HepG2 (cell line): ENCODE data around the gene COX4I2. TPM values are rescaled to one million over a fixed set of nuclear protein-coding genes. Genes with fewer than 3 reads are reported as not detected.
A peak's percentile ranks its signal among the peaks of the same experiment; 100 is the strongest.

ENCODE experiments used
- ATF1 ChIP-seq: IDR thresholded peaks from 2 replicates; pipeline ENCODE4 v1.6.1; 2016; ENCODE audit warnings: mild to moderate bottlenecking, control low read depth
- BCL3 ChIP-seq: sonication (generic); formaldehyde crosslinking; IDR thresholded peaks from 2 replicates; pipeline ENCODE4 v1.5.1; 2020; ENCODE audit warnings: mild to moderate bottlenecking, missing genetic modification reagents, moderate library complexity
- CCAR2 ChIP-seq: fragments of 200-400 bp; formaldehyde crosslinking; optimal IDR thresholded peaks from 2 replicates; pipeline ENCODE3; 2018; ENCODE audit warnings: low read depth, mild to moderate bottlenecking, low read length, moderate library complexity
- CHD2 ChIP-seq: IDR thresholded peaks from 2 replicates; pipeline ENCODE4 v1.6.1; 2011; ENCODE audit warnings: low read depth, low read length, improper control_type of control experiment
- E2F2 ChIP-seq: sonication (generic); formaldehyde crosslinking; IDR thresholded peaks from 2 replicates; pipeline ENCODE4 v1.4.0; 2020; ENCODE audit warnings: missing genetic modification reagents, borderline replicate concordance
- FOXP1 ChIP-seq, 2 experiments: fragments of 450-650 bp in 1 of 2; IDR thresholded peaks; 2 replicates each; pipeline ENCODE4 v1.6.1; 2017 to 2018; ENCODE audit warnings: antibody characterized with exemption in 1 of 2
- IKZF1 ChIP-seq: fragments of 450-650 bp; IDR thresholded peaks from 2 replicates; pipeline ENCODE4 v1.7.1; 2016
- KAT2B ChIP-seq: fragments of 150-350 bp; IDR thresholded peaks from 2 replicates; pipeline ENCODE4 v1.6.1; 2014; ENCODE audit warnings: low read depth, low read length, borderline replicate concordance
- KDM3A ChIP-seq: IDR thresholded peaks from 2 replicates; pipeline ENCODE4 v1.6.1; 2018; ENCODE audit warnings: low read depth, missing compliant biosample characterization
- KDM5A ChIP-seq: fragments of 200-600 bp; sonication (generic); IDR thresholded peaks from 2 replicates; pipeline ENCODE4 v1.7.0; 2018; ENCODE audit warnings: antibody characterized with exemption, mild to moderate bottlenecking, low read length, borderline replicate concordance
- MED8 ChIP-seq: sonication (generic); formaldehyde crosslinking; IDR thresholded peaks from 2 replicates; pipeline ENCODE4 v1.8.1; 2023; ENCODE audit warnings: mild to moderate bottlenecking, missing genetic modification reagents; ENCODE audit not compliant: insufficient replicate concordance
- MLX ChIP-seq: IDR thresholded peaks from 2 replicates; pipeline ENCODE4 v1.6.1; 2016
- NFE2 ChIP-seq: sonication (generic); formaldehyde crosslinking; IDR thresholded peaks from 2 replicates; pipeline ENCODE4 v1.4.0; 2020; ENCODE audit warnings: missing genetic modification reagents
- NR2F2 ChIP-seq: IDR thresholded peaks from 2 replicates; pipeline ENCODE4 v1.6.1; 2012; ENCODE audit warnings: low read depth, inconsistent platforms, borderline replicate concordance
- PAWR ChIP-seq: sonication (generic); formaldehyde crosslinking; IDR thresholded peaks from 2 replicates; pipeline ENCODE4 v1.4.0; 2020; ENCODE audit warnings: missing genetic modification reagents, mild to moderate bottlenecking, borderline replicate concordance
- RXRA ChIP-seq: sonication (generic); formaldehyde crosslinking; IDR thresholded peaks from 2 replicates; pipeline ENCODE4 v1.5.1; 2020; ENCODE audit warnings: missing genetic modification reagents
- SAP130 ChIP-seq: IDR thresholded peaks from 2 replicates; pipeline ENCODE4 v1.6.1; 2016; ENCODE audit warnings: low read depth
- ZBTB1 ChIP-seq: sonication (generic); formaldehyde crosslinking; IDR thresholded peaks from 2 replicates; pipeline ENCODE4 v1.4.0; 2020; ENCODE audit warnings: missing genetic modification reagents, borderline replicate concordance
- ZNF124 ChIP-seq: sonication (generic); formaldehyde crosslinking; IDR thresholded peaks from 2 replicates; pipeline ENCODE4 v1.4.0; 2020; ENCODE audit warnings: missing genetic modification reagents
- ZNF180 ChIP-seq: sonication (generic); formaldehyde crosslinking; IDR thresholded peaks from 2 replicates; pipeline ENCODE4 v1.4.0; 2020; ENCODE audit warnings: low read depth, missing genetic modification reagents, borderline replicate concordance
- ZNF260 ChIP-seq: sonication (generic); formaldehyde crosslinking; IDR thresholded peaks from 2 replicates; pipeline ENCODE4 v1.4.0; 2020; ENCODE audit warnings: missing genetic modification reagents, low read depth, mild to moderate bottlenecking, borderline replicate concordance
- ZNF317 ChIP-seq: sonication (generic); formaldehyde crosslinking; IDR thresholded peaks from 2 replicates; pipeline ENCODE4 v1.5.0; 2020; ENCODE audit warnings: mild to moderate bottlenecking, missing genetic modification reagents
- ZNF331 ChIP-seq: sonication (generic); formaldehyde crosslinking; IDR thresholded peaks from 2 replicates; pipeline ENCODE4 v1.4.0; 2020; ENCODE audit warnings: missing genetic modification reagents
- ZNF441 ChIP-seq: sonication (generic); formaldehyde crosslinking; IDR thresholded peaks from 2 replicates; pipeline ENCODE4 v1.7.0; 2021; ENCODE audit warnings: missing genetic modification reagents, borderline replicate concordance
- ZNF460 ChIP-seq: sonication (generic); formaldehyde crosslinking; IDR thresholded peaks from 2 replicates; pipeline ENCODE4 v1.5.1; 2020; ENCODE audit warnings: missing genetic modification reagents, mild to moderate bottlenecking, borderline replicate concordance
- ZNF605 ChIP-seq: sonication (generic); formaldehyde crosslinking; IDR thresholded peaks from 2 replicates; pipeline ENCODE4 v1.8.0; 2022; ENCODE audit warnings: mild to moderate bottlenecking, missing genetic modification reagents
- polyA plus RNA-seq, 8 experiments: library from polyadenylated mRNA; depleted of rRNA in 3 of 8; stranded (reverse) in 7 of 8; unstranded in 1 of 8; fragments of >200 nt; fragmentation: Illumina TruSeq in 4 of 8; extraction: Trizol in 4 of 8; gene quantifications; 2 replicates each; pipeline versions ENCODE4 v1.2.1 to v1.2.3, GENCODE V29; 2011 to 2016; ENCODE audit warnings: low read depth in 4 of 8, missing spikeins in 1 of 8, mixed read lengths in 1 of 8; ENCODE audit not compliant: insufficient read depth in 1 of 8
- total RNA-seq, 5 experiments: library from RNA; depleted of rRNA; stranded (reverse); fragments of >200 nt; fragmentation: Illumina TruSeq; extraction: Trizol; gene quantifications; 2 replicates each; pipeline ENCODE4 v1.2.3, GENCODE V29; 2016; ENCODE audit warnings: low read depth in 1 of 5
- TF ChIP-seq, protein P1 (sequence below): sonication (generic); formaldehyde crosslinking; IDR thresholded peaks from 2 replicates; pipeline ENCODE4 v1.4.0; 2020; ENCODE audit warnings: missing genetic modification reagents
- TF ChIP-seq, protein P2 (sequence below): sonication (generic); formaldehyde crosslinking; IDR thresholded peaks from 2 replicates; pipeline ENCODE4 v1.4.0; 2020; ENCODE audit warnings: low read depth, mild to moderate bottlenecking, missing genetic modification reagents

Gene COX4I2
- total and polyA plus RNA-seq, 2 of the 13 experiments (the other 11 are each of a cell fraction or from before 2014, with no cell fraction given), result 1.1 TPM; not detected in 1

GRCh38 chr20:31603822-31604566, 33.7 kb upstream of the COX4I2 start (continued):
- TF ChIP-seq, protein P1, sequence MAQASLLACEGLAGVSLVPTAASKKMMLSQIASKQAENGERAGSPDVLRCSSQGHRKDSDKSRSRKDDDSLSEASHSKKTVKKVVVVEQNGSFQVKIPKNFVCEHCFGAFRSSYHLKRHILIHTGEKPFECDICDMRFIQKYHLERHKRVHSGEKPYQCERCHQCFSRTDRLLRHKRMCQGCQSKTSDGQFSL (CRISPR knock-in tag), result peak; percentile 99
- TF ChIP-seq KDM5A (no peak), CHD2 (peak; percentile 45; the same call in 1 of the 2 replicates), NR2F2 (no peak), ZNF180 (CRISPR knock-in tag) (peak; percentile 76; the same call in 1 of the 2 replicates), ZNF124 (peak; percentile 68; the same call in 1 of the 2 replicates), ZNF317 (peak; percentile 90), ZNF260 (CRISPR knock-in tag) (no peak), ZNF441 (CRISPR knock-in tag) (0 out of 2 replicates have a peak, but pooled peaks have one; percentile 63), PAWR (CRISPR knock-in tag) (no peak), ZNF605 (peak; percentile 96), E2F2 (peak; percentile 95), IKZF1 (no peak), ATF1 (CRISPR knock-in tag) (peak; percentile 94), MED8 (CRISPR knock-in tag) (peak; percentile 99), ZNF331 (peak; percentile 96), CCAR2 (no peak), SAP130 (CRISPR knock-in tag) (peak; percentile 99), KDM3A (CRISPR knock-in tag) (peak; percentile 98), ZNF460 (CRISPR knock-in tag) (no peak; the same call in 1 of the 2 replicates), FOXP1 (IDR thresholded peaks at IDR 0.05) (no peak), FOXP1 (CRISPR knock-in tag; IDR thresholded peaks at IDR 0.05) (peak; percentile 69; the same call in 1 of the 2 replicates), ZBTB1 (no peak; the same call in 1 of the 2 replicates), NFE2 (CRISPR knock-in tag) (no peak), BCL3 (CRISPR knock-in tag) (no peak; the same call in 1 of the 2 replicates), MLX (CRISPR knock-in tag) (peak; percentile 89), KAT2B (no peak), RXRA (CRISPR knock-in tag) (peak; percentile 98)
- TF ChIP-seq, protein P2, sequence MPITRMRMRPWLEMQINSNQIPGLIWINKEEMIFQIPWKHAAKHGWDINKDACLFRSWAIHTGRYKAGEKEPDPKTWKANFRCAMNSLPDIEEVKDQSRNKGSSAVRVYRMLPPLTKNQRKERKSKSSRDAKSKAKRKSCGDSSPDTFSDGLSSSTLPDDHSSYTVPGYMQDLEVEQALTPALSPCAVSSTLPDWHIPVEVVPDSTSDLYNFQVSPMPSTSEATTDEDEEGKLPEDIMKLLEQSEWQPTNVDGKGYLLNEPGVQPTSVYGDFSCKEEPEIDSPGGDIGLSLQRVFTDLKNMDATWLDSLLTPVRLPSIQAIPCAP (CRISPR knock-in tag), result 0 out of 2 replicates have a peak, but pooled peaks have one; percentile 79
